ENCODE measurements around the gene MTCL1.

Gene MTCL1

GRCh38 chr18:8779251-8779650 is 73.9 kb downstream of the MTCL1 start:
- Mint-ChIP-seq H3K4me3 (no peak overlapping the region), H3K27ac (no peak overlapping the region), H3K27me3 (no peaks in the 10 kb centered on the region), H3K9me3 (ENCODE audit: low read depth) (no peaks in the 10 kb centered on the region), H3K4me1 (ENCODE audit: low read depth) (no peaks in the 10 kb centered on the region), H3K36me3 (no peaks in the 10 kb centered on the region)

DNA sequence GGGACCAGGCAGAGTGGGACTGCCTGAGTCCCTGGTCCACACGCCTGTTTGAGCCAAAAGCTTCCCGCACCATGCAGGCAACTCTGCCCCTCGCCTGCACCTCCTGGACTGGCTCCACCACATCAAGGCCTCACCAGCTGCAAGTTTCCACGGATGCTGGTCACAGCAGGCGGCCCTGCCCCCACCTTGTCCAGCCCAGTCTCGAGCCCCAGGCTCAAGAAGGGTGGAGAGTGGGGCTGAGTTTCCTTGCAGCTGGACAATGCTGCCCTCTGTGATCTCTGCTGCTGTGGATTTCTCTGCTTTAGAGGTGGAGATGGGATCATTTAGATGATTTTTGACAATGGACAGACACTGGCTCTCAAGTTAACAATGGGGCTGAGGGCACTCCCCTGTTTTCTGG is 74.9 kb downstream of the MTCL1 start:
- Mint-ChIP-seq H3K4me1 (ENCODE audit: low read depth) (no peaks in the 10 kb centered on the region), H3K9me3 (ENCODE audit: low read depth) (no peaks in the 10 kb centered on the region), H3K36me3 (no peaks in the 10 kb centered on the region)

DNA sequence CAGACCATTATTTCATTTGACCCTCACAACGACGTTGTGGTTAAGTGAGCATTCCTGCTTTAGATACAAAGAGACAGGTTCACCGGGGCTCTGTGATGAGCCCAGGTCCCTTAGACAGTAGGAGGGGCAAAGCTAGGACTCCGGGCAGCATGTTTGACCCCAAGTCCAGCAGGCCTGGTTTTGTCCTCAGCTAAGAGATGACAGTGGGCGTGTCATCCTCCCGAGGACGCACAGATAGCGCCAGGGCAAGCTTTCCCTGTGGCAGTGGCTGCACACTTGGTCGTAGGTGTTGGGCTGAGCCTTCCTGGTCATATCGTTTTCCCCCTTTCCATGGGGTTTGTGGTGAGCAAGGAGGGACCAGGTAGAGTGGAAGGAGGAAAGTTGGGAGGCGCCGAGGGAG is 76.3 kb downstream of the MTCL1 start:
- Mint-ChIP-seq H3K4me3 (no peak overlapping the region), H3K4me1 (ENCODE audit: low read depth) (peaks cover 3% of the 10 kb centered on the region), H3K9me3 (ENCODE audit: low read depth) (no peaks in the 10 kb centered on the region), H3K36me3 (no peaks in the 10 kb centered on the region), H3K27me3 (no peaks in the 10 kb centered on the region), H3K27ac (no peak overlapping the region)

More for the DNA sequence above, 74.9 kb downstream of the MTCL1 start:
- Mint-ChIP-seq H3K27me3 (no peaks in the 10 kb centered on the region), H3K27ac (no peak overlapping the region), H3K4me3 (no peak overlapping the region)

DNA sequence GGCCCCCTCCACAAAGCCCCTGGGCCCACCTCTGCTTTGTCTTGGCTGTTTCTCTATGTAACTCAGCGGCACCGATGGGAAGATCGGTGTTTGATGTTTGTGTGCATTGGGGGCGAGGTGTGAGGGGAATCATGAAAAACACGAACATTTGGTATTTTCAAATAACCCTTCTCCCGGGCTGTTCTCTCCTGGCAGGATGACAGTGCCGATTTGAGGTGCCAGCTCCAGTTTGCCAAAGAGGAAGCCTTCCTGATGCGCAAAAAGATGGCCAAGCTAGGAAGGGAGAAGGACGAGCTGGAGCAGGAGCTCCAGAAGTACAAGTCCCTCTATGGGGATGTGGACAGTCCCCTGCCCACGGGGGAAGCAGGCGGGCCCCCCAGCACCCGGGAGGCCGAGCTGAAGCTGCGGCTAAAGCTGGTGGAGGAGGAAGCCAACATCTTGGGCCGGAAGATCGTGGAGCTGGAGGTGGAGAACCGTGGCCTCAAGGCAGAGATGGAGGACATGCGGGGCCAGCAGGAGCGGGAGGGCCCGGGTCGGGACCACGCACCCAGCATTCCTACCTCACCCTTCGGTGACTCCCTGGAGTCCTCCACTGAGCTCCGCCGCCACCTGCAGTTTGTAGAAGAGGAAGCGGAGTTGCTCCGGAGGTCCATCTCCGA is 78.1 kb downstream of the MTCL1 start:
- Mint-ChIP-seq H3K36me3 (no peaks in the 10 kb centered on the region), H3K4me3 (no peak overlapping the region), H3K9me3 (ENCODE audit: low read depth) (no peaks in the 10 kb centered on the region), H3K27me3 (peaks cover 4% of the 10 kb centered on the region), H3K4me1 (ENCODE audit: low read depth) (peaks cover 7% of the 10 kb centered on the region), H3K27ac (no peak overlapping the region)

GRCh38 chr18:8783994-8784530 is 78.7 kb downstream of the MTCL1 start:
- Mint-ChIP-seq H3K27me3 (peaks cover 4% of the 10 kb centered on the region), H3K9me3 (ENCODE audit: low read depth) (no peaks in the 10 kb centered on the region), H3K4me1 (ENCODE audit: low read depth) (peaks cover 7% of the 10 kb centered on the region), H3K27ac (no peak overlapping the region), H3K4me3 (no peak overlapping the region), H3K36me3 (no peaks in the 10 kb centered on the region)

- H3K27ac Mint-ChIP-seq: no peak overlapping the region
- H3K36me3 Mint-ChIP-seq: no peaks in the 10 kb centered on the region
- no peaks in the 10 kb centered on the region for H3K9me3 Mint-ChIP-seq (ENCODE audit: low read depth)
- H3K4me1 Mint-ChIP-seq (ENCODE audit: low read depth): peaks cover 7% of the 10 kb centered on the region
- no peak overlapping the region for H3K4me3 Mint-ChIP-seq
- H3K27me3 Mint-ChIP-seq: peaks cover 4% of the 10 kb centered on the region
Observed at GRCh38 chr18:8785261-8785660, 79.9 kb downstream of the MTCL1 start.

GRCh38 chr18:8785855-8786482 is 80.6 kb downstream of the MTCL1 start:
- H3K27me3 Mint-ChIP-seq: peaks cover 4% of the 10 kb centered on the region
- H3K4me3 Mint-ChIP-seq: no peak overlapping the region
- H3K4me1 Mint-ChIP-seq (ENCODE audit: low read depth): peaks cover 7% of the 10 kb centered on the region
- no peaks in the 10 kb centered on the region for H3K36me3 Mint-ChIP-seq
- H3K9me3 Mint-ChIP-seq (ENCODE audit: low read depth): no peaks in the 10 kb centered on the region
- no peak overlapping the region for H3K27ac Mint-ChIP-seq

DNA sequence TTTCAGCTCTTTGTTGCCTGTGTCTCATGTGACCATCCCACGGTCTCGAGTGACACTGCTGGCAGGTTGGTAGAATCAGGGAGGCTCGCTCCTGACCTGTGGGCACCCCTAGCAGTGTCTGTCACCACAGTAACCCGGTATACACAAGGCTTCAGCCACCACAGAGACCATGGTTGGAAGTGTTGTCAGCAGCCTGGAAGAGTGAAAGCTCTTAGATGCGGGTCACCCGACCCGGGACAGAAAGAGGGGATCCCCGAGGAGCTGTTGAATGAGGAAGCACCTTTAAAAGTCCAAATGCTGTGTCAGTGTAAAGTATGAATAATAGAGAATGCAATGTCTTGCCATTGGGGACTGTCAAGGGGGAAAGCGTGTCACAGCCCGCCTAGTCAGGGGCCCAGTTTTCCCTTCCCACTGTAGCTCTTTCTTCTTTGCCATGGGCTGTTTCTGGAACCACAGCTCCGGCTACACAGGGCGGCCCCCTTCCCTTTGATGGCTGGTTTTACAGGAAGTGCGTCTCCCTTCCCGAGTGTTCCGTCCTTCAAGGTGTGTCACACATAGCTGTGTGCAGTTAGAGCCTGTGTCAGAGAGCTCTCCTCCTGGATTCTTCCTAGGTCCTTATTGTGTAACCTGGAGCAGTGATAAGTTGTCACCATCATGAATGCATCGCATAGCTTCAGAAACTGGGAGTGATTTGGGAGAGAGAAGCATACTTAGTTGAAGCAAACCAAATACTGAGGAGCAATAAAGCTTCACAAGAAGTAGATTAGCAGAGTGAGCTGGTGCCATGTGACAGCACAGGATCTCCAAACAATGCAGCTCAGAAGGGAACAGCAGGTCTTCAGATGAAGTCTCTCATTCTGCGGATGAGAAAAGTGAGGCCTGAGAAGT is 81.4 kb downstream of the MTCL1 start:
- peaks cover 4% of the 10 kb centered on the region for H3K27me3 Mint-ChIP-seq
- no peak overlapping the region for H3K27ac Mint-ChIP-seq
- H3K4me1 Mint-ChIP-seq (ENCODE audit: low read depth): peaks cover 7% of the 10 kb centered on the region
- H3K9me3 Mint-ChIP-seq (ENCODE audit: low read depth): no peaks in the 10 kb centered on the region
- H3K36me3 Mint-ChIP-seq: no peaks in the 10 kb centered on the region
- no peak overlapping the region for H3K4me3 Mint-ChIP-seq

DNA sequence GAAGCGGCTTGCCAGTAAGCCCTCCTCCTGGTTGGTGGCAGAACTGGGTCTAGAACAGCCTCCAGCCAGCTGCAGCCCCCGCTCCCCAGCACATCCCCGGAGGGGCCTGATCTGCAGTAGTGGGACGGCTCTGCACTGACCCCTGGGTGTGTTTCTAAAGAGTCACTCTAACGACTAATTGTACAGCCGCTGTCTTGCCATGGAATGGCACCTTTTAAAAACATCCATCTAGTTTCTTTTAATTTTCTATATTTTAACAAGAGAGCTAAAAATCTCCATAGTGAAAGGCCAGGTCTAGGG is 82.0 kb downstream of the MTCL1 start:
- Mint-ChIP-seq H3K4me3 (no peak overlapping the region), H3K27ac (no peak overlapping the region), H3K36me3 (no peaks in the 10 kb centered on the region), H3K9me3 (ENCODE audit: low read depth) (no peaks in the 10 kb centered on the region), H3K27me3 (peaks cover 4% of the 10 kb centered on the region), H3K4me1 (ENCODE audit: low read depth) (peaks cover 7% of the 10 kb centered on the region)

DNA sequence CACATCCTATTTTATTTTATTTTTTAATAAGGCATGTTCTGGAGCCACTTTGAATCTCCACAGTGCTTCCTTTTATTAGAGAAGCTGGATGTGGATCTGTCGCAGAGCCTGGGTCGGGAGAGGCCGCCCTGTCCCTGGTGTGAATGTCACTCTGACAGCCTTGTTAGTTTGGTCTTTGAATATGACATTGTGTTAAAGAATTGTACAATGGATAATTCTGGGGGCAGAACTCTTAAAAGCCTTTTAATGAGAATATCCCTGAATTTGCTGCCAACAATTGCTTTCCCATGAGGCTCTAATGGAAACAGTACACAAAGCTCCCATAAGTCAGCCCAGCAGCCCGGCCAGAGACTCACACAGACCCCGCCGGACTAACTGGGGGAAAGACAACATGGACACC is 82.4 kb downstream of the MTCL1 start:
- H3K27ac Mint-ChIP-seq: no peak overlapping the region
- no peaks in the 10 kb centered on the region for H3K9me3 Mint-ChIP-seq (ENCODE audit: low read depth)
- H3K4me3 Mint-ChIP-seq: no peak overlapping the region
- H3K36me3 Mint-ChIP-seq: no peaks in the 10 kb centered on the region
- H3K4me1 Mint-ChIP-seq (ENCODE audit: low read depth): peaks cover 7% of the 10 kb centered on the region
- peaks cover 4% of the 10 kb centered on the region for H3K27me3 Mint-ChIP-seq

GRCh38 chr18:8788503-8789429 is 83.4 kb downstream of the MTCL1 start:
- Mint-ChIP-seq H3K27me3 (peaks cover 4% of the 10 kb centered on the region), H3K9me3 (ENCODE audit: low read depth) (no peaks in the 10 kb centered on the region), H3K4me3 (no peak overlapping the region), H3K27ac (no peak overlapping the region), H3K36me3 (no peaks in the 10 kb centered on the region), H3K4me1 (ENCODE audit: low read depth) (peaks cover 7% of the 10 kb centered on the region)

GRCh38 chr18:8791171-8791651 is 85.9 kb downstream of the MTCL1 start:
- Mint-ChIP-seq H3K36me3 (no peaks in the 10 kb centered on the region), H3K27ac (no peak overlapping the region), H3K4me3 (no peak overlapping the region), H3K27me3 (peaks cover 4% of the 10 kb centered on the region), H3K9me3 (ENCODE audit: low read depth) (no peaks in the 10 kb centered on the region), H3K4me1 (ENCODE audit: low read depth) (peaks cover 14% of the 10 kb centered on the region)

DNA sequence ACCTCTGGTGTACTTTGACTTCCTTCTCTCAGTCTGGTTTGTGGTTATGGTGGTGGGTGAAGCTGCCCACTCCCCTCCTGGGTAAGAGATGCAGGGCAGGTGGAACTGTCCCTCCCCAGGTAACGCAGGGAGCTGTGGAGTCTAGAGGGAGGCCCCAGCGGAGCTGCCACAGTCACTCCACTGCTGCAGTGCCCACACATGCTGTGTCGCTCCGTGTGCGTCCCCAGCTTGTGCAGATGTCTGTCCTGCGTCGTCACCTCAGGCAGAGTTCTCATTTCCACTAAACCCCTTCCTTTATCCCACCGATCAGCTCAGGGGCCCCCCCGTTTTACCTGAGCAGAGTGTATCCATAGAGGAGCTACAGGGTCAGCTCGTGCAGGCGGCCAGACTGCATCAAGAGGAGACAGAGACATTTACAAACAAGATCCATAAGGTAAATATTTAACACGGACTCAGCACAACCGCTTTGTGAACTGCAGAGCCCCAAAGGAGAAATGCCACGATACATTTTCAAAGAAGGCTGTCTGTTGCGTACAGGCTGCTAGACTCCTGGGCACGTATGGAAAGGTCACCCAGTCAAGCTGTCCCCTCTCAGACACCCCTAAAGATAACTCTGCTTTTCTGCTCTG is 87.4 kb downstream of the MTCL1 start:
- H3K4me1 Mint-ChIP-seq (ENCODE audit: low read depth): peaks cover 9% of the 10 kb centered on the region

More for the DNA sequence above, 87.4 kb downstream of the MTCL1 start:
- Mint-ChIP-seq H3K27ac (no peak overlapping the region), H3K27me3 (peaks cover 4% of the 10 kb centered on the region), H3K36me3 (no peaks in the 10 kb centered on the region), H3K9me3 (ENCODE audit: low read depth) (no peaks in the 10 kb centered on the region), H3K4me3 (no peak overlapping the region)

Measured in activated naive CD8-positive, alpha-beta T cell (primary cell).